ENCODE measurements around the gene DLL3.

DNA sequence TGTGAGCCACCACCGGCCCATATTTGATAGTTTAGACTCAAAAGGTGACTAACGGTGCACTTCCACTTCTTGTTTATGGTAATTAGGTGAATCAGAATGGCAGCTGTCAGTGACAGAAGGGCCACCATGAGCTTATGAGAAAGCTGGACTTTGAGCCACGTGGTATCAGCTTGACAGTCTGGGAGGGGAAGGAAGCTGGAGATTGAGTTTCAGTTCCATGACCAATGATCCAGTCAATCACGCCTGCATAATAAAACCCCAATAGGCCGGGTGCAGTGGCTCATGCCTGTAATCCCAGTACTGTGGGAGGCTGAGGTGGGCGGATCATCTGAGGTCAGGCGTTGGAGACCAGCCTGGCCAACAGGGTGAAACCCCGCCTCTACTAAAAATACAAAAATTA lies 25.7 kb downstream of the DLL3 start:
- TF ChIP-seq PATZ1 (CRISPR knock-in tag; IDR thresholded peaks at IDR 0.05; ENCODE audit: borderline replicate concordance) (no peak), TOX (CRISPR knock-in tag; IDR thresholded peaks at IDR 0.05; ENCODE audit: borderline replicate concordance) (no peak), BACH2 (CRISPR knock-in tag; IDR thresholded peaks at IDR 0.05; ENCODE audit: borderline replicate concordance) (no peak), POU6F1 (CRISPR knock-in tag; IDR thresholded peaks at IDR 0.05; ENCODE audit: borderline replicate concordance, low read depth) (no peak), ZFP3 (CRISPR knock-in tag; IDR thresholded peaks at IDR 0.05) (no peak), ZNF70 (CRISPR knock-in tag; IDR thresholded peaks at IDR 0.05) (no peak), TSHZ2 (CRISPR knock-in tag; IDR thresholded peaks at IDR 0.05) (no peak), ZNF565 (CRISPR knock-in tag; conservative IDR thresholded peaks at IDR 0.05; ENCODE audit: low read depth) (no peak), TCF4 (CRISPR knock-in tag; IDR thresholded peaks at IDR 0.05; ENCODE audit: borderline replicate concordance) (no peak)
- TF ChIP-seq, protein P1, sequence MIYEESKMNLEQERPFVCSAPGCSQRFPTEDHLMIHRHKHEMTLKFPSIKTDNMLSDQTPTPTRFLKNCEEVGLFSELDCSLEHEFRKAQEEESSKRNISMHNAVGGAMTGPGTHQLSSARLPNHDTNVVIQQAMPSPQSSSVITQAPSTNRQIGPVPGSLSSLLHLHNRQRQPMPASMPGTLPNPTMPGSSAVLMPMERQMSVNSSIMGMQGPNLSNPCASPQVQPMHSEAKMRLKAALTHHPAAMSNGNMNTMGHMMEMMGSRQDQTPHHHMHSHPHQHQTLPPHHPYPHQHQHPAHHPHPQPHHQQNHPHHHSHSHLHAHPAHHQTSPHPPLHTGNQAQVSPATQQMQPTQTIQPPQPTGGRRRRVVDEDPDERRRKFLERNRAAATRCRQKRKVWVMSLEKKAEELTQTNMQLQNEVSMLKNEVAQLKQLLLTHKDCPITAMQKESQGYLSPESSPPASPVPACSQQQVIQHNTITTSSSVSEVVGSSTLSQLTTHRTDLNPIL (CRISPR knock-in tag; IDR thresholded peaks at IDR 0.05; ENCODE audit: low read depth), result no peak
